NCI-H748 (cell line): ENCODE results near the gene RAPGEF4.
"Not testable (repeated sequence)": the region's sequence is repeated elsewhere in the genome, so short reads cannot be mapped to it uniquely, and the experiment has no call there.

Source experiments
- DNase-seq: peaks from one replicate; lab custom pipeline; 2025; ENCODE audit not compliant: unreplicated experiment; lab: John Stamatoyannopoulos, UW

Gene RAPGEF4

DNA sequence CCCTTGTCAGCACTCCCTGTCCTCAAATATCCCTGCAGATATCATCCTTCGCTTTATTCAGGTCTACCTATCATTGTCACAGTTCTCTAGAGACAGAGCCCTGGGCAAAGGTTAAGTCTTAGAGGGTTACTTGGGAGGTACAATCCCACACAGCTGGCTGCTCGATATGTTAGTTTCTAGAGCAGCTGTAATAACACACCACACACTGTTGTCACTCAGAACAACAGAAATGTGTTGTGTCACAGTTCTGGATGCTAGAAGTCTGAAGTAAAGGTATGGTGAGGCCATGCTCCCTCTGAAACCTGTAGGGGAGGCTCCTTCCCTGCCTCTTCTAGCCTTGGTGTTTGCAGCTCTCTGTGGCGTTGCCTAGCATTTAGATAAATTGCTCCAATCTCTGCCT is 9.9 kb upstream of the RAPGEF4 start:
- DNase-seq: no peak

GRCh38 chr2:172726172-172726735 is 9.4 kb upstream of the RAPGEF4 start:
- DNase-seq: no peak

GRCh38 chr2:172730411-172730810 is 5.2 kb upstream of the RAPGEF4 start:
- DNase-seq: no peak

GRCh38 chr2:172734711-172735581 is 699 bp upstream of the RAPGEF4 start:
- DNase-seq: peak; percentile 63

GRCh38 chr2:172736424-172737174 is 954 bp downstream of the RAPGEF4 start:
- peak; percentile 40 for DNase-seq

GRCh38 chr2:172739661-172740266 is 4.1 kb downstream of the RAPGEF4 start:
- DNase-seq: no peak

DNA sequence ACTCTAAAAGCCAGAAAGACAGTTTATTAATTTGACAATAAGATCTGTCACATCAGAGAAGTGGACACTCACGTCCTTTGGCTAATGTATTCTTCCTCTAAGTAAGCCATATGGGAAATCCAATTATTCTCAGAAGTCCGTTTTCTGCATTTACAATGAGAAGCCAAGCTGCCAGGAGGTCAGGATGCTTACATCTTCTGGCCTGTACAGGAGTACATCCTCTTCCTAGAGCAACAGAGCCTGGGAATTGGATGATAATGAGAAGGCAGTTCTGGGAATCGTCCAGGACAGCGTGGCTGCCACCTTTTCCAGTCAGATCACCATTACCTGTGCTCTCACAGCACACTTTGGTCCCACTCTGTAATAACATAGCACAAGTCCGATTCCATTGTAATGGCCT is 5.2 kb downstream of the RAPGEF4 start:
- no peak for DNase-seq

- peak; percentile 94 for DNase-seq
Measured at GRCh38 chr2:172742931-172743540, 7.4 kb downstream of the RAPGEF4 start.

DNA sequence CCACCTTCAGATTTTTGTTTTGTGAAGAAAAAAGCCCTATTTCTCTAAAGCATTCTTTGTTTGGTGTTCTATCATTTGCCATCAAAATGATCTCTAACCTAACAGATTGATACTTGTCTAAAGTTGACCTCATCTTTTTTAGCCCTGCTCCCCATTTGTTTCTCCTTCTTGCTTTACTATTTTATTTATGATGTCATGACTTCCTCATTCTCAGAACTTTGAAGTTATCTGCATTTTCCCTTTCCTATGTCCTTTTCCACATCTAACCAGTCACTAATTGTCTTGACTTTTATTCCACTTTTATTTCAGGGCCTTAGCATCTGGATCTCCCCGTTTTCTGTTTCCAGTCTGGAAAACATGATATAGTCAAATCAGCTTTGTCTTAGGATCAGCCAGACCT is 8.3 kb downstream of the RAPGEF4 start:
- DNase-seq: no peak

DNA sequence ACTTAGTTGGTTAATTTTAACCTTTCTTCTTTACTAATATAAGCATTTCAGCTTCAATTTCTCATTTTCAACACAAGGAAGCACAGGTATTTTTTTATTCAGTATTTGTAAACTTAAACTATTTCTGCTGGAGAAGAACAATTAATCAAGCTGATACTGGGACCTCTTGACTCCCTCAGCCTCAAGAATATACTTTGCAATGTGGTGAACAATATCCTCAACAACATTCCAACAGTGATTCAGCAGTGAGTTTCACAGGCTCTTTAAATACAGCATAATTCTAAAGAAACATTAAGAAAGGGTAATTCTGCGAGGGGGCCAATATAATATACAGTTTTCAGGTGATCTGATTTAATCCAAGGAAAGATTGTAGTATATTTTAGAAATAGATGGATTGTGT is 10.0 kb downstream of the RAPGEF4 start:
- no peak for DNase-seq

DNA sequence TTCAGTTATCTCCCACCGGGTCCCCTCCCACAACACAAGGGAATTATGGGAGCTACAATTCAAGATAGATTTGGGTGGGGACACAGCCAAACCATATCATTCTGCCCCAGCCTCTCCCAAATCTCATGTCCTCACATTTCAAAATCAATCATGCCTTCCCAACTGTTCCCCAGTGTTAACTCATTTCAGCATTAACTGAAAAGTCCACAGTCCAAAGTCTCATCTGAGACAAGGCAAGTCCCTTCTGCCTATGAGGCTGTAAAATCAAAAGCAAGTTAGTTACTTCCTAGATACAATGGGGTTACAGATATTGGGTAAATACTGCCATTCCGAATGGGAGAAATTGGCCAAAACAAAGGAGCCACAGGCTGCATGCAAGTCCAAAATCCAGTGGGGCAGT is 12.9 kb downstream of the RAPGEF4 start:
- DNase-seq: not testable (repeated sequence)

- no peak for DNase-seq
Measured at GRCh38 chr2:172749388-172749787, 13.7 kb downstream of the RAPGEF4 start.

DNA sequence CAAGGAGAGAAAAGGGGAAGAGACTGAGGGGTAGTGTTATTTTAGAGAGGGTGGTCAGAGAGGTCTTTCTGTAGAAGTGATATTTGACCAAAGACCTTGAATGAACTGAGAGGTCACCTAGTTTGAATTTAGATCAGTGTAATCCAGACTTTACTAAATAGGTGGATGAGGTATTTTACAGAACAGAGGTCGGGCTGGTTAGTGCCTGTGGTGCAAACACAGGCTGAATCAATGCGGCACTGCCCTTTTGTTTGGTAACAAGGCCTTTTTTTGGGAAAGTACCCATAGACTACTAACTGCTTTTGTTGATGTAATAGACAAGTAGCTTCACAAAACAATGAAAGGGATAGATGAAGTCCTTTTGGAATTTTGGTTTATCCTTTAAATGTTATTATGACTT is 15.9 kb downstream of the RAPGEF4 start:
- DNase-seq: no peak

GRCh38 chr2:172753610-172754009 is 18.0 kb downstream of the RAPGEF4 start:
- DNase-seq: peak; percentile 30

- DNase-seq: no peak
Measured at GRCh38 chr2:172759441-172759840, 23.8 kb downstream of the RAPGEF4 start.

DNA sequence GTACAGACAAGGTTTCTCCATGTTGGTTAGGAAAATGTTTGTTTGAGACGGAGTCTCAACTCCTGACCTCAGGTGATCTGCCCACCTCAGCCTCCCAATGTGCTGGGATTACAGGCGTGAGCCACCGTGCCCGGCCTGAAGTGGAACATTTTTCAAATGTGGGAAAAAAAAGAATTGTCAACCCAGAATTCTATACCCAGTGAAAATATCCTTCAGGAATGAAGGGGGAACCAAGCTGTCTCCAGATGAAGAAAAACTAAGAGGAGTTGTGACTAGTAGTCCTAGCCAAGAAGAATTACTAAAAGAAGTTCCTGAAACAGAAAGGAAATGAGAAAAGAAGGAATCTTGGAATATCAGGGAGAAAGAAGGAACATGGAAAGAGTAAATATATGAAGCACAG is 25.7 kb downstream of the RAPGEF4 start:
- no peak for DNase-seq

- no peak for DNase-seq
Measured at GRCh38 chr2:172762574-172762973, 26.9 kb downstream of the RAPGEF4 start.

DNA sequence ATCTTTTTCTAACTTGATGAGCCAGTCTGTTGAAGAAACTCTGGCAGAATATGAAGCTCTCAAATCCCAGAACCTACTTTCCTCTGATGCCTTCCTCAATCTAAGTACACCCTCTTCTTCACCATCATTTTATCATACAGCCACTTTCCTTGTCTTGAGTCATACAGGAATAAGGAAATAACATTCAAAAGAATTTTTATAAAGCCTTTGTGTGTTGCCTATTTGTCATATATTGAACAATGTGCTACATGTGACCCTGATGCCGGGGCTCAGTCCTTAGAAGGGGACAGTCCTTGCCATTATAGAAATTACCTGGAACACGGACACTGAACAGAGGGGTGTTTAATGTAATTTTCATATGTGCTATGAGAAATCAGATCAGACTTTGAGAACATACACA is 27.4 kb downstream of the RAPGEF4 start:
- DNase-seq: no peak

GRCh38 chr2:172765662-172766061 is 30.0 kb downstream of the RAPGEF4 start:
- DNase-seq: no peak

- no peak for DNase-seq
Measured at GRCh38 chr2:172768401-172768800, 32.8 kb downstream of the RAPGEF4 start.

GRCh38 chr2:172769879-172770278 is 34.2 kb downstream of the RAPGEF4 start:
- peak; percentile 23 for DNase-seq
